Ovary (tissue), 3 donors: ENCODE measurements around the gene TMPRSS5.

Experiments
- POLR2A ChIP-seq: fragments of 450-650 bp; IDR thresholded peaks from one replicate; pipeline ENCODE4 v1.6.1; 2017; ENCODE audit warnings: antibody characterized with exemption, mild to moderate bottlenecking, moderate library complexity
- TF ChIP-seq, protein P1 (sequence below), 3 donors: fragments of 450-650 bp in 2 of 3; fragments of 200-600 bp in 1 of 3; IDR thresholded peaks; one replicate each; pipeline versions ENCODE4 v1.5.1 to v1.8.0; 2016 to 2022; ENCODE audit warnings: antibody characterized with exemption in 3 of 3, mild to moderate bottlenecking in 1 of 3
- donor health status: DM: no; HTN: no; CAD: no.

DNA sequence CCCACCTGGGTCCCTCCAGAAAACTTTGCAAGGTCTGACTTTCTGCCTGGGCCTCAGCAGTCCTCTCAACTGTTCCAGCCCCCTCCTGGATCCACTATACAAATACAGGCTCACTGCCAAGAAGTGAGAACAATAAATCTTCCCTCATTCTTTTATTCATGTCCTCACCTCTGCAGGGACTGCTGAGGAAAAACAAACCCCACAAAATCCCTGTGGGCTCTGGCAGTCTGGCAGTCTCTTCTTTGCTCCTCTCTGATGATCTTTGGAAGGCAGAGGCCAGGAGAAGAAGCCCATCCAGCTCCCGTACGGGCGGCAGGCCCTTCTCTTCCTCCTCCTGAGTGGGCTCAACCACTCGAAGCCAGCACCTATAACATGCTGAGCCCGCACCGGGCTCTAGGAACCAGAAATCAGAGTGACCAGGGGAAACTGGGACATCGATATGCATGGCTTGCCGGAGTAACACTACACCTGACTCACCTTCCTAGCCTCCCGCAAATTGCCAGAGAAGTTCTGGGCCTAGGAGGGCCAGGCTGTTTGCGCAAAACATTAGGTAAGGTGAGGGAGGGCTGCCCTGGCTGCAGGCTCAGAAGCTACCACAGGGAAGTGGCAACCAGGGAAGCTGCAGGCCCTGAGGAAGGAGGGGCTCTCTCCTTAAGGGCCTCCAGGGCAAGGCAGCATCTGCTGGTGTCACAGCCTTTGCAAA is 24.2 kb downstream of the TMPRSS5 start:
- TF ChIP-seq, protein P1, sequence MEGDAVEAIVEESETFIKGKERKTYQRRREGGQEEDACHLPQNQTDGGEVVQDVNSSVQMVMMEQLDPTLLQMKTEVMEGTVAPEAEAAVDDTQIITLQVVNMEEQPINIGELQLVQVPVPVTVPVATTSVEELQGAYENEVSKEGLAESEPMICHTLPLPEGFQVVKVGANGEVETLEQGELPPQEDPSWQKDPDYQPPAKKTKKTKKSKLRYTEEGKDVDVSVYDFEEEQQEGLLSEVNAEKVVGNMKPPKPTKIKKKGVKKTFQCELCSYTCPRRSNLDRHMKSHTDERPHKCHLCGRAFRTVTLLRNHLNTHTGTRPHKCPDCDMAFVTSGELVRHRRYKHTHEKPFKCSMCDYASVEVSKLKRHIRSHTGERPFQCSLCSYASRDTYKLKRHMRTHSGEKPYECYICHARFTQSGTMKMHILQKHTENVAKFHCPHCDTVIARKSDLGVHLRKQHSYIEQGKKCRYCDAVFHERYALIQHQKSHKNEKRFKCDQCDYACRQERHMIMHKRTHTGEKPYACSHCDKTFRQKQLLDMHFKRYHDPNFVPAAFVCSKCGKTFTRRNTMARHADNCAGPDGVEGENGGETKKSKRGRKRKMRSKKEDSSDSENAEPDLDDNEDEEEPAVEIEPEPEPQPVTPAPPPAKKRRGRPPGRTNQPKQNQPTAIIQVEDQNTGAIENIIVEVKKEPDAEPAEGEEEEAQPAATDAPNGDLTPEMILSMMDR (IDR thresholded peaks at IDR 0.05): no peak
- TF ChIP-seq POLR2A: no peak
